ENCODE measurements around the gene CDC42BPB.
A peak's percentile ranks its signal among the peaks of the same experiment; 100 is the strongest.

CDC42BPB gene

GRCh38 chr14:103102689-103103260 is 45.4 kb upstream of the CDC42BPB start:
- DNase-seq (ENCODE audit: low read depth) = no peak
- H3K4me3 ChIP-seq (ENCODE audit: low read depth, low read length) = no peak overlapping the region
- TF ChIP-seq CTCF (IDR thresholded peaks at IDR 0.05; ENCODE audit: low read depth, low read length, missing control alignments) = no peak

GRCh38 chr14:103101963-103102688 is 44.8 kb upstream of the CDC42BPB start:
- DNase-seq (ENCODE audit: low read depth) = no peak
- no peak overlapping the region for H3K4me3 ChIP-seq (ENCODE audit: low read depth, low read length)
- TF ChIP-seq CTCF (IDR thresholded peaks at IDR 0.05; ENCODE audit: low read depth, low read length, missing control alignments) = no peak

- no peak overlapping the region for H3K4me3 ChIP-seq (ENCODE audit: low read depth, low read length)
- no peak for DNase-seq (ENCODE audit: low read depth)
These were observed 44.1 kb upstream of the CDC42BPB start for GRCh38 chr14:103101257-103101962.

GRCh38 chr14:103100281-103101121 is 43.2 kb upstream of the CDC42BPB start:
- peak; percentile 43 for DNase-seq (ENCODE audit: low read depth)
- TF ChIP-seq CTCF (IDR thresholded peaks at IDR 0.05; ENCODE audit: low read depth, low read length, missing control alignments) = no peak
- H3K4me3 ChIP-seq (ENCODE audit: low read depth, low read length) = no peak overlapping the region

More at GRCh38 chr14:103101257-103101962, 44.1 kb upstream of the CDC42BPB start:
- TF ChIP-seq CTCF (IDR thresholded peaks at IDR 0.05; ENCODE audit: low read depth, low read length, missing control alignments) = no peak

GRCh38 chr14:103099733-103100280 is 42.5 kb upstream of the CDC42BPB start:
- no peak for TF ChIP-seq CTCF (IDR thresholded peaks at IDR 0.05; ENCODE audit: low read depth, low read length, missing control alignments)
- DNase-seq (ENCODE audit: low read depth) = no peak
- H3K4me3 ChIP-seq (ENCODE audit: low read depth, low read length) = no peak overlapping the region

- no peak overlapping the region for H3K4me3 ChIP-seq (ENCODE audit: low read depth, low read length)
- TF ChIP-seq CTCF (IDR thresholded peaks at IDR 0.05; ENCODE audit: low read depth, low read length, missing control alignments) = no peak
- no peak for DNase-seq (ENCODE audit: low read depth)
These were observed 41.9 kb upstream of the CDC42BPB start for GRCh38 chr14:103099081-103099732.
